HEK293T (cell line): ENCODE data around the gene NAV2.
"Not testable (repeated sequence)": the region's sequence is repeated elsewhere in the genome, so short reads cannot be mapped to it uniquely, and the experiment has no call there.

Experiments used
- ELF4 ChIP-seq: fragments of 450-650 bp; IDR thresholded peaks from 2 replicates; pipeline ENCODE4 v1.6.1; 2017; ENCODE audit warnings: antibody characterized with exemption
- LEF1 ChIP-seq: fragments of 450-650 bp; IDR thresholded peaks from 2 replicates; pipeline ENCODE4 v1.6.1; 2017; ENCODE audit warnings: mild to moderate bottlenecking, borderline replicate concordance
- NFRKB ChIP-seq: fragments of 450-650 bp; IDR thresholded peaks from 2 replicates; pipeline ENCODE4 v1.6.1; 2016; ENCODE audit warnings: mild to moderate bottlenecking, moderate library complexity
- SUZ12 ChIP-seq: fragments of 450-650 bp; IDR thresholded peaks from 2 replicates; pipeline ENCODE4 v1.6.1; 2016; ENCODE audit warnings: mild to moderate bottlenecking

DNA sequence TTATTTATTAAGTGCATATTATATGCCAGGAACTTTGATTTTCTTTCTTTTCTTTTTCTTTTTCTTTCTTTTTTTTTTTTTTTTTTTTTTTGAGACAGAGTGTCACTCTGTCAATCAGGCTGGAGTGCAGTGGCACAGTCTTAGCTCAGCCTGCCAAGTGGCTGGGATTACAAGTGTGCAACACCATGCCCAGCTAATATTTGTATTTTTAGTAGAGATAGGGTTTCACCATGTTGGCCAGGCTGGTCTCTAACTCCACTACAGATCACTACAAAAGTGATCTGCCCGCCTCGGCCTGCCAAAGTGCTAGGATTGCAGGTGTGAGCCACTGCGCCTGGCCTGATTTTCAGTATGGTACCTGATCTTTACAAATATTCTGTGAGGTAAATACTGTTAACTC is 182.4 kb downstream of the NAV2 start:
- not testable (repeated sequence) for TF ChIP-seq NFRKB, LEF1, ELF4, SUZ12
